Measurements from ENCODE around the gene CBX2. TPM values are rescaled to one million over a fixed set of nuclear protein-coding genes. Genes with fewer than 3 reads are reported as not detected.
A peak's percentile ranks its signal among the peaks of the same experiment; 100 is the strongest.

Gene CBX2
- total and polyA plus RNA-seq, 4 donors, result 4.1 to 14.2 (median 11.5) TPM

DNA sequence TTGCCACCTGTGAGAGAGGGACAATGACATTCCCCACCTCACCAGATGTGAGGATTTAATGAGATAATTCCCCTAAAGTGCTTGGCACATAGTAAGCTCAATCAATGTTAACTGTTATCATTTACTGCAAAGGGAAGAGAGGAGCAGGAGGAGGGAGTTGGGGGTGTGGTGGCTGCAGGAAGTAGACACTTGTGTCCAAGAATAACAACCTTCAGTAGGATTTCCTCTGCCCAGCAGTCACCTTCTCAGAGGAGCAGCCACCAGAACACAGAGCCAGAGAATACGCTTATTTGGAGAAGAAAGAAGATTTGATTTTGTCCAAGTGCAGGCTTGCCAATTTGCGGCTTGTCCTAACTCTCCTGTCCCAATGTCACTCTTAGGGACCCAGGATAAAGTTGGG lies 51.1 kb downstream of the CBX2 start:
- no peak for DNase-seq (ENCODE audit: low read depth in 4 of 6, low spot score in 6 of 6)
- Histone ChIP-seq H3K27me3 (ENCODE audit: control insufficient read depth, insufficient read depth, low read length) (no peaks in the 10 kb centered on the region), H3K27ac (ENCODE audit: low read depth, low read length) (no peak overlapping the region), H3K4me3 (ENCODE audit: low read depth, low read length) (no peak overlapping the region), H3K36me3 (ENCODE audit: control insufficient read depth, insufficient read depth, low read length) (peaks cover 17% of the 10 kb centered on the region), H3K4me1 (ENCODE audit: control insufficient read depth, insufficient read depth, low read length) (peaks cover 56% of the 10 kb centered on the region), H3K9me3 (ENCODE audit: control insufficient read depth, insufficient read depth, low read length) (no peaks in the 10 kb centered on the region)
- WGBS (ENCODE audit: insufficient coverage), result no CpG with 5 or more reads among the region's 2 CpGs

DNA sequence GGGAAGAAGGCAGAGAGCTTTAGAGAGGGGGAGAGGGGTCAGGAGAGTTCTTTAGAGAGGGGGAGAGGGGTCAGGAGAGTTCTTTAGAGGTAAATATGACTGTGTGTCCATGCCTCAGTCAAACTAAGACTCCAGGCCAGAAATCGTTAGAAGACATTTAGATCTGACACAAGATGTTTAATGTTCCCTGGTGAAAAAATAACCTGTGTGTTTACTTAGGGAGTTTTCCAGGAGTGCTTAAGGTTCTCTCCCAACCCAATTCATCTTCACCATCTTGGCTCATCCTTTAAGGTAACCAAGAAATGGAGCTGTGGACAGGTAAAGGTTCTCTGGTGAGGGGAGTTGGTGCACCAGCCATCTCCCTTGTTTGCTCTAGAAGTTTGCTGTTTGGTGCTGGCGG lies 51.5 kb downstream of the CBX2 start:
- DNase-seq (ENCODE audit: low read depth in 4 of 6, low spot score in 6 of 6), result no peak
- Histone ChIP-seq H3K36me3 (ENCODE audit: control insufficient read depth, insufficient read depth, low read length) (peaks cover 21% of the 10 kb centered on the region), H3K27me3 (ENCODE audit: control insufficient read depth, insufficient read depth, low read length) (no peaks in the 10 kb centered on the region), H3K9me3 (ENCODE audit: control insufficient read depth, insufficient read depth, low read length) (no peaks in the 10 kb centered on the region), H3K4me3 (ENCODE audit: low read depth, low read length) (no peak overlapping the region), H3K4me1 (ENCODE audit: control insufficient read depth, insufficient read depth, low read length) (peaks cover 59% of the 10 kb centered on the region), H3K27ac (ENCODE audit: low read depth, low read length) (no peak overlapping the region)
- no CpG with 5 or more reads among the region's 2 CpGs for WGBS (ENCODE audit: insufficient coverage)

DNA sequence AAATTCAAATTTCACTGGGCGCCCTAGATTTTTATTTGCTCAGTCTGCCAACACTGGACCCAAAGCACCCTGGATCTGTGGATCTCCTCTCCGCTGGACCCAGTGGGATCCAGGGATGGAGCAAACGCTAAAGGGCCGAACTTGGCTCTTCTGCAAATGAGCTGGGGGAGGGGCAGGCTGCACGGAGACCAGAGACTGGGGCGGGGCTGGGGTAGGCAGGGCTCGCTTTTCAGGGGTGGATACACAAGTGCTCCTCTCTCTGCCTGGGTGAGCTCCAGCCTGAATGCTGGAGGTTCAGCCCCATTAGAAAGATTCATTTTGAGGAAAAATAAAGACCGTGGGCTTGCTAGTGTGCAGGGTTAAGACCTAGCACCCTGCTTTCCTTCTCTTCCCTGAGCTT lies 52.4 kb downstream of the CBX2 start:
- no peak overlapping the region for H3K27ac ChIP-seq (ENCODE audit: low read depth, low read length)
- no peak for DNase-seq (ENCODE audit: low read depth in 4 of 6, low spot score in 6 of 6)
- WGBS (ENCODE audit: insufficient coverage), result 67% methylated on average over 7 of the region's 8 CpGs
- H3K27me3 ChIP-seq (ENCODE audit: control insufficient read depth, insufficient read depth, low read length), result no peaks in the 10 kb centered on the region
- H3K36me3 ChIP-seq (ENCODE audit: control insufficient read depth, insufficient read depth, low read length), result peaks cover 30% of the 10 kb centered on the region
- peaks cover 68% of the 10 kb centered on the region for H3K4me1 ChIP-seq (ENCODE audit: control insufficient read depth, insufficient read depth, low read length)
- no peaks in the 10 kb centered on the region for H3K9me3 ChIP-seq (ENCODE audit: control insufficient read depth, insufficient read depth, low read length)
- no peak overlapping the region for H3K4me3 ChIP-seq (ENCODE audit: low read depth, low read length)

DNA sequence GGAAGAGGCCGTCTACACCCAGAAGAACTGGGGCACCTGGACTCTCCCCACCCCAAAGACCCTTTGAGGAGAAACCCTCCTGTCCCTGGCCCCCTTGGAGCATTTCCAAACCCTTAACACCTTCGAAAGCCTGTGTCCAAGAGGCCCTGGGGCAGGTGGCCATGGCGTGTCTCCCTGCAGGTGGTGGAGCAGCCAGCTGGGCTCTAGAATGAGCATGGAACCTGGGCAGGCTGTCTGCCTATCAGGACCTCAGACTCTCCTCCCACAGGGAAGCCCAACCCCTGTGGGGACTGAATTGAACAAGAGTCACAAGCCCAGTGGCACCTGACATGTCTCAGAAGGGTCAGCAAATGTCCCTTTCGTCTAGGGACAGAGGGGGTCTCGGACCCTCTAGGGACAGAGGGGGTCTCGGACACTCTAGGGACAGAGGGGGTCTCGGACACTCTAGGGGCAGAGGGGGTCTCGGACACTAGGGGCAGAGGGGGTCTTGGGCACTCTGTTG lies 52.9 kb downstream of the CBX2 start:
- no peak overlapping the region for H3K4me3 ChIP-seq (ENCODE audit: low read depth, low read length)
- no peak overlapping the region for H3K27ac ChIP-seq (ENCODE audit: low read depth, low read length)
- no peaks in the 10 kb centered on the region for H3K9me3 ChIP-seq (ENCODE audit: control insufficient read depth, insufficient read depth, low read length)
- H3K36me3 ChIP-seq (ENCODE audit: control insufficient read depth, insufficient read depth, low read length), result peaks cover 35% of the 10 kb centered on the region
- H3K27me3 ChIP-seq (ENCODE audit: control insufficient read depth, insufficient read depth, low read length), result no peaks in the 10 kb centered on the region
- 89% methylated on average over 7 of the region's 8 CpGs for WGBS (ENCODE audit: insufficient coverage)
- H3K4me1 ChIP-seq (ENCODE audit: control insufficient read depth, insufficient read depth, low read length), result peaks cover 71% of the 10 kb centered on the region
- DNase-seq (ENCODE audit: low read depth in 4 of 6, low spot score in 6 of 6), result no peak

DNA sequence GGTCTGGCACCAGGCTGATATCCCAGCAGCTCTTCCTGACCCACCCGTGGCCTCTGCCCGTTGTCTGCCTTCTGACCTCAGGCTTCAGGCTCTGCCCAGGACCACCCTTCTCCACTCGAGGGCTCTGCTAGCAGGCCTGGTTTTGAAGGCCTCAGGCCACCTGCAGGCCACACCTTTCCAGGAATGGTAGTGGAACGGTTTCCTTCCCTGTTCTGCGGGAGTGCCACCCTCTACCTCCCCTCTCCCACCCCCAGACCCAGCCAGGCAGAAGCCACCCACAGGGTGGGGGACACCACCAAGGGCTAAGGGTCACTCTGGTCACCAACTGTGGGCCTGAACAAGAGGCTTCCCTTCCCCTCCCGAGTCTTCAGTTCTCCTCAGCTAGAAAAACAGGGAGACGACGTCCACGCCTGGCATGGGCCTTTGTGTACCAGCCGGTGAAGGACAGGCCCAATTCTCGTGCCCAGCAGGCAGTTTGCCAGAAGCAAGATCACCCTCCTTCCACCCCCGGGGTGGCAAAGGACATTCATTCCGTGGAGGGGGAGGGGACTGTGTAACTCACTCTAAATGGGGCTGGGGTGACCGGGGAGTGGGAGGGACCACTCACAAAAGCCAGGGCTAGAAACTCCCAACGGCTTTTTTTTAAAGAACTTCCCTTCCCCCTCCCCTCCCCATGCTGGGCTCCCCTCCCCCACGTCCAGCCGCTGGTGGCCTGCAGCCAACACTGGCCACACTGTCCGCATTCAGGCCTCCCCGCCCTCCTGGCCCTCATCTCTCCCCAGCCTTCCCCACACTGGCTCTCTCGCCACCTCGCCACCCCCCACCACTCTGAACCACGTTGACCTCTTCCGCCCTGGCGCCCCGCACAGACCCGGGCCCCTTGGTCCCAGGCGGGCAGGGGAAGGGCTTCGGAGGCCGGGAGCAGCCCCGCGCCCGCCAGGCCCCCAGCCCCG lies 53.6 kb downstream of the CBX2 start:
- Histone ChIP-seq H3K27me3 (ENCODE audit: control insufficient read depth, insufficient read depth, low read length) (no peaks in the 10 kb centered on the region), H3K27ac (ENCODE audit: low read depth, low read length) (peak overlapping the region; percentile 73), H3K9me3 (ENCODE audit: control insufficient read depth, insufficient read depth, low read length) (no peaks in the 10 kb centered on the region), H3K4me1 (ENCODE audit: control insufficient read depth, insufficient read depth, low read length) (peaks cover 72% of the 10 kb centered on the region), H3K4me3 (ENCODE audit: low read depth, low read length) (no peak overlapping the region), H3K36me3 (ENCODE audit: control insufficient read depth, insufficient read depth, low read length) (peaks cover 42% of the 10 kb centered on the region)
- WGBS (ENCODE audit: insufficient coverage), result 20% methylated on average over 24 of the region's 33 CpGs
- peak in 2 of 6 donors; percentile 82 to 84 for DNase-seq (ENCODE audit: low read depth in 4 of 6, low spot score in 6 of 6)

DNA sequence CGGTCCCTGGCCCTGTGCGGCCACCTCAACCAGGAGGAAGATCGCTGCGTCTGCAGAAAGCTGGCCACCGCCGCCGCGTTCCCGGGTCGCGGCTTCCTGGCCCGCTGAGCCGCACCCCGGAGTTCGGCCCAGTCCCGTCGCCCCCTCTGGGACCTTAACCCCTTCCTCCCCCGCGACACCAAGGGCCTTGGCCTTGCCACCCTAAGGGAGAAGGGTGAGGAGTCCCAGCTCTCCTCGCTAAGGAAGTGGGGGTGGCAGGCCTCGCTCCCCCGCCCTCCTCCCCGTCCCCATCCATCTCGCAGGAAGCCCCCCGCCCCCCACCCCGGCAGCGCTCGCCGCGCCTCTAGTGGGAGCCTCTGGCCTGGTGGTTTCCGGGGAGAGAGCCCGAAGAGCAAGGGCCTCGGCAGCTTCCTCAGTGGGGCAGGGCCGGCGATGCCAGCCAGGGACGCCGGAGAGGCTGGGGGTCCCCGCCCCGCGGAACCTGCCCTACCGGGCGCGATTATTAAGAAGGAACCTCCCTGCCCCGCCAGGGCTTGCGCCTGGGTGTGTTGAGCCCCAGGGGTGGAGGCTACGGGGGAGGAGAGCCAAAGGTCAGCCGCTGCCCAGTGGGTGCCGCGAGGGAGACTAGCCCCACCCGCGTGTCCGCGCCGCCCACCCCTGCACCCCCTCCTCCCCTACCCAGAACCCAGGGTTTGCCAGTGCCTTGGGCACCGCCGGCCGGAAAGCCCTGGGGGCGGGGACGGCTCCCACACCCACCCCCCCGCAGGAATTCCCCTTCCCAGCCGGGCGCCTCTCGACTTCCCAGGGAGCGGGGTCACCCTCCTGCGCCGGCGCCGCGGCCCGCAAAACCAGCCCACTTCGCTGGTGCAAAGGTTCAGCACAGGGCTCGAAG lies 54.5 kb downstream of the CBX2 start:
- DNase-seq (ENCODE audit: low read depth in 4 of 6, low spot score in 6 of 6), result peak in 1 of 6 donors; percentile 53
- H3K9me3 ChIP-seq (ENCODE audit: control insufficient read depth, insufficient read depth, low read length), result no peaks in the 10 kb centered on the region
- peak overlapping the region; percentile 21 for H3K4me3 ChIP-seq (ENCODE audit: low read depth, low read length)
- H3K27me3 ChIP-seq (ENCODE audit: control insufficient read depth, insufficient read depth, low read length), result no peaks in the 10 kb centered on the region
- peak overlapping the region; percentile 52 for H3K27ac ChIP-seq (ENCODE audit: low read depth, low read length)
- peaks cover 52% of the 10 kb centered on the region for H3K36me3 ChIP-seq (ENCODE audit: control insufficient read depth, insufficient read depth, low read length)
- 21% methylated on average over 27 of the region's 72 CpGs for WGBS (ENCODE audit: insufficient coverage)
- H3K4me1 ChIP-seq (ENCODE audit: control insufficient read depth, insufficient read depth, low read length), result peaks cover 78% of the 10 kb centered on the region

DNA sequence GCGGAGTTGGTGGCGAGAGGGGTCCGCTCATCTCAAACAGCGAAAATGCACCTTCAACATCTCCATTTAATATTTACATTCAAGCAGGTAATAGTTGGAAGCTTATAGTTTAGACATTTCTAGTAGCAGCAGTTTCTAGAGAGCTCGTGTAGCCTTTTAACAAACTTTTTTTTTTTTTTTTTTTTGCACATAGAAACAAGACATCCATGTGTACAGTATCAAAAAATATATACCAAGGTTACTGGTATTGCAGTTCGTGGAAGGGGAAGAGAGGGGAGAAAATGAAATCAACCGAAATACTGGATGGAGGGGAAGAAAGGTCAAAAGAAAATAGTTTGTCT lies 55.1 kb downstream of the CBX2 start:
- Histone ChIP-seq H3K27ac (ENCODE audit: low read depth, low read length) (no peak overlapping the region), H3K36me3 (ENCODE audit: control insufficient read depth, insufficient read depth, low read length) (peaks cover 54% of the 10 kb centered on the region), H3K9me3 (ENCODE audit: control insufficient read depth, insufficient read depth, low read length) (no peaks in the 10 kb centered on the region), H3K4me3 (ENCODE audit: low read depth, low read length) (no peak overlapping the region), H3K27me3 (ENCODE audit: control insufficient read depth, insufficient read depth, low read length) (no peaks in the 10 kb centered on the region), H3K4me1 (ENCODE audit: control insufficient read depth, insufficient read depth, low read length) (peaks cover 83% of the 10 kb centered on the region)
- DNase-seq (ENCODE audit: low read depth in 4 of 6, low spot score in 6 of 6), result no peak
- WGBS (ENCODE audit: insufficient coverage), result no CpG with 5 or more reads among the region's 7 CpGs

DNA sequence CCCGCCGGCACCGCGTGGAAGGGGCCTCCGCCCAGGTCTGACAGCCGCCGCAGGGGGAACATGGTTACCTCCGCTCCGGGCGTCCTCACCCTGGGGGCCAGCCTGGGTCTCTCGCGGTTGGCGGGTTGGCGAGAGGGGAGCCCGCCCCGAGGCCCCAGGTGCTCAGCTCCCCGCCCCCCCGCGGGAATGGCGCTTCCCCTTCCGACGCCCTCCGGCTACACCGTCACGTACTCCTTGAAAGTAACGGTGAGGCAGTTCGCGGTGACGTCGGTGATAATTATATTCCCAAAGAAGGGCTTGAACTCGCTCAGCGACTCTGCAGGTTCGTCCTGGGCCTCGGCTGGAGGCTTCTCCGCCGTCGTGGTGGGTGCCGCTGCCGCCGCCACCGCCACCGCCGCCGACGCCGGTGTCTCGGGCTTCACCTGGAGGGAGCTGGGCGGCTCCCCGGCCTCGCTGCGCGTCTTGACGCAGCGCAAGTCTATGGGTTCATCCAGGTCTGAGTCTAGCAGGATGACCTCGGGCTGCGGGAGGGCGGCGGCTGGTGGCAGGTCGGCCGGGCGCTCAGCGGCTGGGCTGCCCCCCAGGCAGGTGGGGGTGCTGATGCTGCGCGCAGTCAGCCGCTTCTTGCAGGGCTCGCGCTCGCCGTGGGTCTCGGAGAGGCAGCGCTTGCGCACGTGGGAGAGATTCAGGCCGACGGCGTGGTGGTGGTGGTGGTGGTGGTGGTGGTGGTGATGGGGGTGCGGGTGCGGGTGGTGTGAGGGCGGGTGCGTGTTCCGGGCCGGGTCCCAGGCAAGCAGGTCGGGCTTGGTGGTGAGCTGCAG lies 56.0 kb downstream of the CBX2 start:
- H3K27ac ChIP-seq (ENCODE audit: low read depth, low read length), result no peak overlapping the region
- H3K9me3 ChIP-seq (ENCODE audit: control insufficient read depth, insufficient read depth, low read length), result no peaks in the 10 kb centered on the region
- no peak overlapping the region for H3K4me3 ChIP-seq (ENCODE audit: low read depth, low read length)
- no peak for DNase-seq (ENCODE audit: low read depth in 4 of 6, low spot score in 6 of 6)
- WGBS (ENCODE audit: insufficient coverage), result 63% methylated on average over 78 of the region's 83 CpGs
- H3K36me3 ChIP-seq (ENCODE audit: control insufficient read depth, insufficient read depth, low read length), result peaks cover 54% of the 10 kb centered on the region
- no peaks in the 10 kb centered on the region for H3K27me3 ChIP-seq (ENCODE audit: control insufficient read depth, insufficient read depth, low read length)
- H3K4me1 ChIP-seq (ENCODE audit: control insufficient read depth, insufficient read depth, low read length), result peaks cover 78% of the 10 kb centered on the region
